Neuronal stem cell (in vitro differentiated cells): ENCODE data around the gene CBFB.

ENCODE experiments used
- DNase-seq: peaks from one replicate; pipeline ENCODE4 v3.0.0-alpha.2; 2013; ENCODE audit warnings: low spot score
- H2AFZ ChIP-seq: one replicate; pipeline ENCODE4 v1.6.1; 2013; ENCODE audit warnings: mild to moderate bottlenecking, low read length, inconsistent platforms
- H2AK5ac ChIP-seq: 2 replicates; pipeline ENCODE4 v1.6.1; 2013; ENCODE audit warnings: low read depth, mild to moderate bottlenecking, inconsistent platforms, low read length, moderate library complexity, mixed read lengths
- H2BK120ac ChIP-seq: 2 replicates; pipeline ENCODE4 v1.6.1; 2013; ENCODE audit warnings: low read depth, mild to moderate bottlenecking, inconsistent platforms, low read length, moderate library complexity, mixed read lengths
- H2BK12ac ChIP-seq: one replicate; pipeline ENCODE4 v1.6.1; 2013; ENCODE audit warnings: low read length, inconsistent platforms
- H2BK15ac ChIP-seq: 2 replicates; pipeline ENCODE4 v1.6.1; 2013; ENCODE audit warnings: mild to moderate bottlenecking, low read length, inconsistent platforms, mixed read lengths
- H2BK5ac ChIP-seq: one replicate; pipeline ENCODE4 v1.6.1; 2013; ENCODE audit warnings: inconsistent platforms, mild to moderate bottlenecking, low read length, moderate library complexity
- H3K14ac ChIP-seq: one replicate; pipeline ENCODE4 v1.6.1; 2013; ENCODE audit warnings: low read length, inconsistent platforms
- H3K18ac ChIP-seq: 2 replicates; pipeline ENCODE4 v1.6.1; 2013; ENCODE audit warnings: low read length, inconsistent platforms
- H3K23ac ChIP-seq: 2 replicates; pipeline ENCODE4 v1.6.1; 2013; ENCODE audit warnings: low read depth, mild to moderate bottlenecking, mixed read lengths, low read length, inconsistent platforms; ENCODE audit not compliant: poor library complexity
- H3K27ac ChIP-seq: replicated peaks from 3 replicates; pipeline ENCODE4 v1.5.1; 2013; ENCODE audit warnings: low read length, inconsistent platforms
- H3K27me3 ChIP-seq, 3 experiments: 2 replicates each; pipeline ENCODE4 v1.6.1; 2013; ENCODE audit warnings: low read length in 3 of 3, mild to moderate bottlenecking in 2 of 3, inconsistent platforms in 1 of 3, low read depth in 1 of 3, mixed read lengths in 1 of 3, moderate library complexity in 1 of 3; ENCODE audit not compliant: control insufficient read depth in 3 of 3, insufficient read depth in 3 of 3
- H3K36me3 ChIP-seq, 2 donors: replicated peaks in 1 of 2; 2 replicates each; pipeline ENCODE4 v1.6.1; 2013; ENCODE audit warnings: low read length in 2 of 2; ENCODE audit not compliant: control insufficient read depth in 2 of 2, insufficient read depth in 2 of 2
- H3K4ac ChIP-seq: 2 replicates; pipeline ENCODE4 v1.6.1; 2013; ENCODE audit warnings: inconsistent platforms, mild to moderate bottlenecking, low read length, moderate library complexity
- H3K4me1 ChIP-seq, 2 donors: 1 replicate in 1 of 2; 2 replicates in 1 of 2; pipeline ENCODE4 v1.6.1; 2013; ENCODE audit warnings: low read length in 2 of 2, low read depth in 1 of 2; ENCODE audit not compliant: control insufficient read depth in 2 of 2, insufficient read depth in 1 of 2
- H3K4me2 ChIP-seq: one replicate; pipeline ENCODE4 v1.6.1; 2013; ENCODE audit warnings: mild to moderate bottlenecking, low read length, inconsistent platforms; ENCODE audit not compliant: insufficient read depth, poor library complexity, severe bottlenecking
- H3K4me3 ChIP-seq, 2 donors: 2 replicates each; pipeline ENCODE4 v1.5.1; 2013; ENCODE audit warnings: low read length in 2 of 2, mild to moderate bottlenecking in 2 of 2, inconsistent platforms in 1 of 2, moderate library complexity in 1 of 2
- H3K79me1 ChIP-seq: one replicate; pipeline ENCODE4 v1.6.1; 2013; ENCODE audit warnings: low read depth, mild to moderate bottlenecking, inconsistent platforms, low read length, moderate library complexity
- H3K9ac ChIP-seq: one replicate; pipeline ENCODE4 v1.6.1; 2013; ENCODE audit warnings: mild to moderate bottlenecking, low read depth, low read length, inconsistent platforms; ENCODE audit not compliant: poor library complexity
- H3K9me3 ChIP-seq, 2 donors: replicated peaks in 1 of 2; 2 replicates each; pipeline versions ENCODE3 to v1.6.1; 2013; ENCODE audit warnings: low read length in 2 of 2, mild to moderate bottlenecking in 2 of 2, inconsistent platforms in 1 of 2, low read depth in 1 of 2, mixed read lengths in 1 of 2, moderate library complexity in 1 of 2; ENCODE audit not compliant: control insufficient read depth in 2 of 2, insufficient read depth in 1 of 2
- H4K8ac ChIP-seq: one replicate; pipeline ENCODE4 v1.6.1; 2013; ENCODE audit warnings: low read depth, mild to moderate bottlenecking, inconsistent platforms, low read length, moderate library complexity
- H4K91ac ChIP-seq: one replicate; pipeline ENCODE4 v1.6.1; 2013; ENCODE audit warnings: low read length, low read depth, mild to moderate bottlenecking, inconsistent platforms; ENCODE audit not compliant: poor library complexity
- WGBS, 2 donors: extraction: QIAGEN DNeasy Blood & Tissue Kit; methylation state at CpG; one replicate each; pipeline ENCODE4 v1.1.7; 2013; ENCODE audit warnings: missing lambda C conversion rate in 2 of 2, mixed read lengths in 1 of 2; ENCODE audit not compliant: insufficient read length in 2 of 2, insufficient replicate concordance in 1 of 2; ENCODE audit errors: extremely low coverage in 2 of 2; 5-methylcytosine and 5-hydroxymethylcytosine counted together

The CBFB gene

DNA sequence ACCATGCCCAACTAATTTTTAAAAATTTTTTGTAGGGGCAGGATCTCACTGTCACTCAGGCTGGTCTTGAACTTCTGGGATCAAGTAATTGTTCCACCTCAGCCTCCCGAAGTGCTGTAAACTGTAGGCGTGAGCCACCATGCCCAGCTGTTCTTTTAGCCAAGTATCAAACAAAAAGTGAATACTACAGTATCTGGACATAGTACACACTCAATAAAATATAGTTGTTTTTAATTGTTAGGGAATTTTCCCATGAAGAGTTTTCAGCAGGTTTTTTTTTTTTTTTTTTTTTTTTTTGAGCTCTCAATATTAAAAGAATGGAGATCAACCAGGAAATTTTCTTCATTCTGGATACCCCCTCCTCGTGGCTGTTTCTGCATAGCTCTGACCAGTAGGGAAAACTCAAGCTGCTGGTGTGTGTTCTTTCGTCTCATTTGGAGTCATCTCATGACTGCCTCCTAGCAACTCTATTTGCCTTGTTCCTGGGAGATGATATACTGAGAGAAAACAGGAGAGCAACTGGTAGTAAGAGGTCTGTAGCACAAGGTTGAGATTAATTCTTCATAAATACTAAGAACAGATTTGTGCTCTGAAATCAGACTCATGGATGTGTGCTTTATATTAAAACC is 64.3 kb downstream of the CBFB start:
- H2BK120ac ChIP-seq = no peak overlapping the region
- H2BK12ac ChIP-seq = no peak overlapping the region
- no CpG with 5 or more reads among the region's 4 CpGs for WGBS, 2 donors
- no peak overlapping the region for H4K91ac ChIP-seq
- no peak overlapping the region for H2BK5ac ChIP-seq
- no peak overlapping the region for H2AFZ ChIP-seq
- H3K27ac ChIP-seq = no peak overlapping the region
- no peaks in the 10 kb centered on the region for H3K27me3 ChIP-seq
- H3K36me3 ChIP-seq = peaks cover 0 to 67% of the 10 kb centered on the region in 2 donors
- H3K18ac ChIP-seq = no peak overlapping the region
- H3K4me3 ChIP-seq = no peak overlapping the region
- DNase-seq = no peak
- no peak overlapping the region for H3K14ac ChIP-seq
- H2AK5ac ChIP-seq = no peak overlapping the region
- H3K23ac ChIP-seq = no peak overlapping the region
- H3K4me1 ChIP-seq = peaks cover 0 to 2% of the 10 kb centered on the region in 2 donors
- H2BK15ac ChIP-seq = no peak overlapping the region
- no peak overlapping the region for H4K8ac ChIP-seq
- H3K79me1 ChIP-seq = peaks cover 4% of the 10 kb centered on the region
- no peak overlapping the region for H3K4ac ChIP-seq
- H3K9ac ChIP-seq = no peak overlapping the region
- H3K9me3 ChIP-seq = no peaks in the 10 kb centered on the region
- H3K4me2 ChIP-seq = no peak overlapping the region

DNA sequence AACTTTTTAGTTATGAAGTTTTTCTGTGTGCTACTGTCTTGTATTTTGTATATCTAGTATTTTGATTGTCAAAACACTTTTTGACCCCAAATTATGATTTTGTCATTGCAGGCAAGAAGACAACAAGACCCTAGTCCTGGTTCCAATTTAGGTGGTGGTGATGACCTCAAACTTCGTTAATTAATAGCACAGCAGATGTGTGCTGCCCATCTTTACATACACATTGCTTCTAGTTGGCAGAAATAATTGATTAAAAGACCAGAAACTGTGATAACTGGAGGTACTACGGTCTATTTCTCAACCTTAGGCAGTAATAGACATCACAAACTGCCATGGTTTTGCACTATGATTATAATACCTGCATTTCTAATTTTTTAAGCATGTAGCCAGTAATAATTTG is 69.7 kb downstream of the CBFB start:
- Histone ChIP-seq H3K23ac (no peak overlapping the region), H3K9me3 (peaks cover 0 to 2% of the 10 kb centered on the region in 2 donors), H3K4me3 (no peak overlapping the region), H3K9ac (no peak overlapping the region), H2AFZ (no peak overlapping the region), H3K4me1 (no peaks in the 10 kb centered on the region), H2BK5ac (no peak overlapping the region), H3K14ac (no peak overlapping the region), H3K79me1 (no peaks in the 10 kb centered on the region), H3K18ac (no peak overlapping the region), H4K91ac (no peak overlapping the region), H3K4ac (no peak overlapping the region), H3K4me2 (no peak overlapping the region), H3K36me3 (peaks cover 0 to 63% of the 10 kb centered on the region in 2 donors), H2BK12ac (no peak overlapping the region), H3K27me3 (no peaks in the 10 kb centered on the region), H2BK120ac (no peak overlapping the region), H4K8ac (no peak overlapping the region), H3K27ac (no peak overlapping the region), H2AK5ac (no peak overlapping the region), H2BK15ac (no peak overlapping the region)
- DNase-seq = no peak
- no CpG with 5 or more reads among the region's 2 CpGs for WGBS, 2 donors

DNA sequence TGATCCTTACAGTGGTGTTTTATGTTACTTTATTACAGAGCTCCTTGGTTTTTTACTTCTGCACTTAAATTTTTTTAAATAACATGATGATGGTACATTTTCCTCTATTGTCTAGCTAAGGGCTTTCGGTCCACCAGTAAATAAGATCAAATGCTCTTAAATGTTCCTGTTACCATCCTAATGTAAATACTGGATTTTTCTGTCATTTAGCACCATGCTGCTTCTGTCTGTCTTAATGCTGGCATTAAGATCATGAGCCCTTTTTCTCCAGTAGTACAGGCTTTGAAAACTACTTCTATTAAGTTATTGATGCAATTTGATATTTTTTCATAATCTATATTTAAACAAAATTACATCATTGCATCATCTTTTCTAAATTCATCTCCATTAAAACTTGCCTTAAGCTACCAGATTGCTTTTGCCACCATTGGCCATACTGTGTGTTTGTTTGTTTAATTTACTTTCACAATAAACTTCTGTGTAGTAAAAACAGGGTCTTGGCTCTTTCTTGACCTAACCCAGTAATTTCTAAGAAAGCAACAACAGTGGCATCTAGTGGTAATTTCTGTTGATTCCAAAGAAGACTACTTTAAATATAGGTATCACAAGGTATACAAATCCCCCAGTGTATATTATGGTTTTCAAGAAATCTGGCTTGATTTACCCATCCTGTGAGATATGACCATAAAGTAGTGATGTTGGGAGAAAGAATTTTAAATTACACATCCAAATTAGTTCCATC is 71.8 kb downstream of the CBFB start:
- Histone ChIP-seq H4K8ac (no peak overlapping the region), H3K36me3 (peaks cover 0 to 45% of the 10 kb centered on the region in 2 donors), H3K4me2 (no peak overlapping the region), H2BK5ac (no peak overlapping the region), H4K91ac (no peak overlapping the region), H2BK120ac (no peak overlapping the region), H3K79me1 (no peaks in the 10 kb centered on the region), H3K9ac (no peak overlapping the region), H2BK12ac (no peak overlapping the region), H3K9me3 (peaks cover 0 to 2% of the 10 kb centered on the region in 2 donors), H3K4me1 (no peaks in the 10 kb centered on the region), H3K14ac (no peak overlapping the region), H3K18ac (no peak overlapping the region), H2AK5ac (no peak overlapping the region), H3K27ac (no peak overlapping the region), H3K4ac (no peak overlapping the region), H2AFZ (no peak overlapping the region), H3K27me3 (no peaks in the 10 kb centered on the region), H3K4me3 (no peak overlapping the region), H2BK15ac (no peak overlapping the region), H3K23ac (no peak overlapping the region)
- WGBS, 2 donors = no CpG with 5 or more reads among the region's 1 CpG
- no peak for DNase-seq

DNA sequence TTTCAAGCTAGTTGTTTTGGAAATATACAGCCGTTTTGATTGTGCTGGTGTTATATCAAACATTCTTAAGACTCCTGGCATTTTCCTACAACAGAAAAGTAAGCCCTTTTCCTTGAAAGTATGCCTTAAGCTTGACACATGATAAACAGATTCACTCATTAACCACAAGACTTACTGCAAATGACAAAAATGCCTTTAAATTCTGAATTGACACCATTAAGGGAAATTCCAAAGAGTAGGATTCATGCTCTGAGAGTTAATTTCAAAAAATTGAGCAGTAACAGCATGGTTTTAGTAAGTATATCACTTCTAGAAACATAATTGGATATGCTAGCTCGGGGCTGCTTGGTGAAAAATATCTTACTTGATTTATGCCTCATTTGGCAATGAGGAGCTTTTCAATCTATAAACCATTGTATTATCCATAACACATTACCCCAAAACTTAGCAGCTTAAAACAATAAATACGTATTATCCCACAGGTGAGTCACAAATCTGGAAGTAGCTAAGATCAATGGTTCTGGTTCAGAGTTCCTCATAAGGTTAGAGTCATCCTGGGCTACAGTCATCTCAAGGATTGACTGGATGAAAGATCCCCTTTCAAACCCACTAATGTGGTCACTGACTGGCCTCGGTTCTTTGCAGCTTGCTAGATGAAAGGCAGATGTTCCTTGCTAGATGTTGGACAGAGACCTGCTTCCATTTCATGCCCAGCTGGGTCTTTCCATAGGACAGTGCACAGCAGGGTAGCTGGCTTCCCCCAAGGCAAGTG is 72.5 kb downstream of the CBFB start:
- Histone ChIP-seq H3K79me1 (no peaks in the 10 kb centered on the region), H3K4ac (no peak overlapping the region), H3K4me3 (no peak overlapping the region), H3K9me3 (peaks cover 0 to 2% of the 10 kb centered on the region in 2 donors), H3K27me3 (no peaks in the 10 kb centered on the region), H3K9ac (no peak overlapping the region), H3K18ac (no peak overlapping the region), H2BK15ac (no peak overlapping the region), H3K36me3 (peaks cover 0 to 40% of the 10 kb centered on the region in 2 donors), H3K4me1 (no peaks in the 10 kb centered on the region), H2AFZ (no peak overlapping the region), H2BK5ac (no peak overlapping the region), H3K23ac (no peak overlapping the region), H4K8ac (no peak overlapping the region), H2BK12ac (no peak overlapping the region), H3K4me2 (no peak overlapping the region), H3K14ac (no peak overlapping the region), H2BK120ac (no peak overlapping the region), H2AK5ac (no peak overlapping the region), H3K27ac (no peak overlapping the region), H4K91ac (no peak overlapping the region)
- WGBS, 2 donors = no CpG with 5 or more reads among the region's 4 CpGs
- no peak for DNase-seq
